HepG2 (cell line): Measurements from ENCODE around the gene RPP21. TPM values are rescaled to one million over a fixed set of nuclear protein-coding genes. Genes with fewer than 3 reads are reported as not detected.

Experiments
- CHCHD3 ChIP-seq: sonication (generic); formaldehyde crosslinking; IDR thresholded peaks from 2 replicates; pipeline ENCODE4 v1.8.0; 2022; ENCODE audit warnings: mild to moderate bottlenecking, missing genetic modification reagents, moderate library complexity
- DDIT3 ChIP-seq: sonication (generic); formaldehyde crosslinking; IDR thresholded peaks from 2 replicates; pipeline ENCODE4 v1.4.0; 2020; ENCODE audit warnings: mild to moderate bottlenecking, missing genetic modification reagents
- GTF2F1 ChIP-seq: fragments of 150-350 bp; IDR thresholded peaks from 2 replicates; pipeline ENCODE4 v1.6.1; 2014; ENCODE audit warnings: low read length
- HNRNPH1 ChIP-seq: fragments of 200-400 bp; formaldehyde crosslinking; optimal IDR thresholded peaks from 2 replicates; pipeline ENCODE3; 2017; ENCODE audit warnings: mild to moderate bottlenecking, low read depth, low read length
- HNRNPK ChIP-seq: fragments of 200-400 bp; formaldehyde crosslinking; IDR thresholded peaks from 2 replicates; pipeline ENCODE4 v1.6.1; 2018; ENCODE audit warnings: low read length, low read depth, moderate library complexity, mild to moderate bottlenecking; ENCODE audit not compliant: poor library complexity, severe bottlenecking
- JDP2 ChIP-seq: sonication (generic); formaldehyde crosslinking; IDR thresholded peaks from 2 replicates; pipeline ENCODE4 v1.8.1; 2022; ENCODE audit warnings: missing genetic modification reagents, borderline replicate concordance
- KIAA2018 ChIP-seq: sonication (generic); formaldehyde crosslinking; IDR thresholded peaks from 2 replicates; pipeline ENCODE4 v1.5.0; 2020; ENCODE audit warnings: mild to moderate bottlenecking, missing genetic modification reagents, borderline replicate concordance
- MTA1 ChIP-seq: sonication (generic); formaldehyde crosslinking; IDR thresholded peaks from 2 replicates; pipeline ENCODE4 v1.4.0; 2020; ENCODE audit warnings: missing genetic modification reagents, mild to moderate bottlenecking, borderline replicate concordance
- MYC ChIP-seq: sonication (generic); formaldehyde crosslinking; IDR thresholded peaks from 2 replicates; pipeline ENCODE4 v1.9.0; 2021; ENCODE audit warnings: missing genetic modification reagents, borderline replicate concordance
- PPARG ChIP-seq: conservative IDR thresholded peaks from 2 replicates; pipeline ENCODE4 v1.6.1; 2016; ENCODE audit warnings: missing biosample characterization, missing genetic modification reagents
- TFDP2 ChIP-seq: sonication (generic); formaldehyde crosslinking; IDR thresholded peaks from 2 replicates; pipeline ENCODE4 v1.4.0; 2020; ENCODE audit warnings: missing genetic modification reagents
- U2AF1 ChIP-seq: fragments of 200-400 bp; formaldehyde crosslinking; optimal IDR thresholded peaks from 2 replicates; pipeline ENCODE3; 2017; ENCODE audit warnings: mild to moderate bottlenecking, low read depth, low read length
- ZBTB8A ChIP-seq: sonication (generic); formaldehyde crosslinking; IDR thresholded peaks from 2 replicates; pipeline ENCODE4 v1.4.0; 2020; ENCODE audit warnings: mild to moderate bottlenecking, low read depth, missing genetic modification reagents, borderline replicate concordance
- ZNF33B ChIP-seq: sonication (generic); formaldehyde crosslinking; IDR thresholded peaks from 2 replicates; pipeline ENCODE4 v1.5.1; 2020; ENCODE audit warnings: mild to moderate bottlenecking, missing genetic modification reagents
- ZNF616 ChIP-seq: sonication (generic); formaldehyde crosslinking; IDR thresholded peaks from 2 replicates; pipeline ENCODE4 v1.5.0; 2020; ENCODE audit warnings: low read depth, mild to moderate bottlenecking, missing genetic modification reagents
- ZNF740 ChIP-seq: sonication (generic); formaldehyde crosslinking; IDR thresholded peaks from 2 replicates; pipeline ENCODE4 v1.4.0; 2020; ENCODE audit warnings: missing genetic modification reagents
- ZNF770 ChIP-seq: sonication (generic); formaldehyde crosslinking; IDR thresholded peaks from 2 replicates; pipeline ENCODE4 v1.5.0; 2020; ENCODE audit warnings: mild to moderate bottlenecking, missing genetic modification reagents
- ZNF780A ChIP-seq: sonication (generic); formaldehyde crosslinking; IDR thresholded peaks from 2 replicates; pipeline ENCODE4 v1.8.0; 2022; ENCODE audit warnings: mild to moderate bottlenecking, missing genetic modification reagents, moderate library complexity
- polyA plus RNA-seq, 8 experiments: library from polyadenylated mRNA; depleted of rRNA in 3 of 8; stranded (reverse) in 7 of 8; unstranded in 1 of 8; fragments of >200 nt; fragmentation: Illumina TruSeq in 4 of 8; extraction: Trizol in 4 of 8; gene quantifications; 2 replicates each; pipeline versions ENCODE4 v1.2.1 to v1.2.3, GENCODE V29; 2011 to 2016; ENCODE audit warnings: low read depth in 4 of 8, missing spikeins in 1 of 8, mixed read lengths in 1 of 8; ENCODE audit not compliant: insufficient read depth in 1 of 8
- total RNA-seq, 5 experiments: library from RNA; depleted of rRNA; stranded (reverse); fragments of >200 nt; fragmentation: Illumina TruSeq; extraction: Trizol; gene quantifications; 2 replicates each; pipeline ENCODE4 v1.2.3, GENCODE V29; 2016; ENCODE audit warnings: low read depth in 1 of 5

Gene RPP21
- total and polyA plus RNA-seq, 2 of the 13 experiments (the other 11 are each of a cell fraction or from before 2014, with no cell fraction given): 53.1 to 72.3 TPM

GRCh38 chr6:30378290-30378937 lies 33.5 kb downstream of the RPP21 start (continued):
- TF ChIP-seq GTF2F1: no peak
- no peak for TF ChIP-seq ZNF616 (CRISPR knock-in tag)
- no peak for TF ChIP-seq ZNF770 (CRISPR knock-in tag)
- TF ChIP-seq DDIT3: no peak
- no peak for TF ChIP-seq CHCHD3 (CRISPR knock-in tag)
- no peak for TF ChIP-seq MYC
- TF ChIP-seq MTA1 (CRISPR knock-in tag): no peak
- TF ChIP-seq JDP2 (CRISPR knock-in tag): no peak
- TF ChIP-seq ZNF740 (CRISPR knock-in tag): no peak
- no peak for TF ChIP-seq ZNF33B (CRISPR knock-in tag)
- peak; percentile 74 for TF ChIP-seq PPARG
- TF ChIP-seq TFDP2 (CRISPR knock-in tag): no peak
- TF ChIP-seq HNRNPH1: no peak
- TF ChIP-seq ZBTB8A (CRISPR knock-in tag): no peak
- no peak for TF ChIP-seq ZNF780A (CRISPR knock-in tag)
- TF ChIP-seq KIAA2018 (CRISPR knock-in tag): no peak
- TF ChIP-seq HNRNPK: no peak
- TF ChIP-seq U2AF1: no peak
